SH-SY5Y (cell line): ENCODE results near the gene TMCO4.

Experiments
- GATA2 ChIP-seq: IDR thresholded peaks from 2 replicates; pipeline ENCODE4 v1.6.1; 2011; ENCODE audit warnings: mild to moderate bottlenecking, low read depth, low read length
- GATA3 ChIP-seq: IDR thresholded peaks from 2 replicates; pipeline ENCODE4 v1.6.1; 2011; ENCODE audit warnings: low read depth, mild to moderate bottlenecking, low read length, moderate library complexity

DNA sequence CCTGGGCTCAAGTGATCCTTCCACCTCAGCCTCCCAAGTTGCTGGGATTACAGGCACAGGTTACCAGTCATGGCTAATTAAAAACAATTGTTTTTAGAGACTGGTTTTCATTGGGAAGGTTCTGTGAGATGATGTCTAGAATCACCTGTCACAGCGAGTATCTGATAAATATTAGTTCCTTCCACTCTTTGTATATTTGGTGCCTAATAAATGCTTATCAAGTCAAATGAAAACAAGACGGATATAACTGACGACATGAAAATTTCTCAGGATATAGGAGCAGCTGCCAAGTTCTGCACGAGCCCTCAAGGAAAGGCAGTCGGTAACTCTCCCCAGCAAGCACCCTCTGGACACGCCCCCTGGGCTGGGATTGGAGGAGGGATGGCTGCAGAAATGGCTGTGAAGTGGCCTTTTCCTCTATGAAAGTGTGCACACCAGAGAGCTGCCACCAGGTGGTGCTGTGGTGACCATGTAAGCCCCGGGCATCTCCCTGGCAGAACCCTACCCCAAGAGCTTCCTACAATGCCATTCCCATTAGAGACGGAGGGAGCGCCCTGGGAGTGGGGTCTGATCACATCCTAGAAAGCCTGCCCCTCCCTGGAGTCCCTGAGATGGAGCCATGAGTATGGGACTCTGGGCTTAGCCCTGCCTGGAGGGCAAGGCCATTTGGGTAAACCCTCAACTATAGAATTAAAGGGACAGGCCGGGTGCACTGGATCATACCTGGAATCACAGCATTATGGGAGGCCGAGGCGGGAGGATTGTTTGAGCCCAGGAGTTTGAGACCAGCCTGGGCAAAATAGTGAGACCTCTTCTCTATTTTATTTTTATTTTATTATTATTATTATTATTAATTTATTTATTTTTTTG, 84.1 kb downstream of the TMCO4 start:
- no peak for TF ChIP-seq GATA3
- no peak for TF ChIP-seq GATA2
